DND-41 (cell line): ENCODE data around the gene MACROH2A2.

ENCODE experiments used
- CTCF ChIP-seq: IDR thresholded peaks from 2 replicates; pipeline ENCODE4 v1.5.1; 2012; ENCODE audit warnings: borderline replicate concordance, low read length, moderate library complexity, mild to moderate bottlenecking; ENCODE audit not compliant: poor library complexity, severe bottlenecking; ENCODE audit errors: extremely low read depth
- EZH2 ChIP-seq: IDR thresholded peaks from 3 replicates; pipeline ENCODE4 v1.6.1; 2012; ENCODE audit warnings: borderline replicate concordance, low read depth, mild to moderate bottlenecking, moderate library complexity, low read length, inconsistent platforms; ENCODE audit not compliant: severe bottlenecking

GRCh38 chr10:70078329-70078728, 25.7 kb downstream of the MACROH2A2 start:
- no peak for TF ChIP-seq CTCF
- TF ChIP-seq EZH2, result no peak
